Endothelial cell of umbilical vein (primary cell): ENCODE results near the gene FAM219B. TPM values are rescaled to one million over a fixed set of nuclear protein-coding genes. Genes with fewer than 3 reads are reported as not detected.

Experiments used
- BruUV-seq: library from RNA; stranded (reverse); fragments of 400-500 nt; replicated peaks from 2 replicates; lab custom pipeline; 2021; lab: Mats Ljungman, UMichigan
- CTCF ChIA-PET: fragments of 300-600, 350-600 bp; sonication (Branson Sonifier 250); formaldehyde crosslinking; loops from one replicate; lab custom pipeline; 2021; ENCODE audit warnings: antibody characterized with exemption, inconsistent platforms; lab: Charles Lee
- POLR2A ChIA-PET: fragments of 300-600, 350-600 bp; sonication (Branson Sonifier 250); formaldehyde crosslinking; loops from one replicate; lab custom pipeline; 2021; ENCODE audit warnings: antibody characterized with exemption, inconsistent platforms; lab: Charles Lee
- DNase-seq: peaks from one replicate; pipeline ENCODE4 v3.0.0-alpha.2; 2011; ENCODE audit warnings: low read depth, low spot score
- FAIRE-seq: peaks from 2 replicates; lab custom pipeline; 2011; peaks lifted over from hg19 to GRCh38; lab: Jason Lieb, UNC
- H2AFZ ChIP-seq: 2 replicates; pipeline ENCODE4 v1.6.0; 2012; ENCODE audit warnings: low read depth, low read length, control low read depth, inconsistent platforms
- H3K27ac ChIP-seq: 2 replicates; pipeline ENCODE4 v1.5.1; 2011; ENCODE audit warnings: low read depth, mild to moderate bottlenecking, control low read depth, low read length, moderate library complexity; ENCODE audit not compliant: insufficient read depth
- H3K27me3 ChIP-seq, 2 experiments: 2 replicates each; pipeline versions ENCODE4 v1.6.0 to v1.6.1; 2011; ENCODE audit warnings: low read length in 2 of 2, mixed read lengths in 1 of 2; ENCODE audit not compliant: control insufficient read depth in 2 of 2, insufficient read depth in 2 of 2
- H3K36me3 ChIP-seq, 2 experiments: 2 replicates in 1 of 2; 3 replicates in 1 of 2; pipeline ENCODE4 v1.5.1; 2011; ENCODE audit warnings: low read length in 2 of 2, mild to moderate bottlenecking in 1 of 2, moderate library complexity in 1 of 2; ENCODE audit not compliant: control insufficient read depth in 2 of 2, insufficient read depth in 2 of 2; ENCODE audit errors: extremely low read depth in 1 of 2
- H3K4me1 ChIP-seq: 3 replicates; pipeline ENCODE4 v1.5.1; 2011; ENCODE audit warnings: mild to moderate bottlenecking, low read length; ENCODE audit not compliant: control insufficient read depth, insufficient read depth; ENCODE audit errors: extremely low read depth
- H3K4me2 ChIP-seq: 2 replicates; pipeline ENCODE4 v1.6.1; 2011; ENCODE audit warnings: low read length, control low read depth, mixed read lengths; ENCODE audit not compliant: insufficient read depth
- H3K4me3 ChIP-seq, 3 experiments: fragments of 200-600 bp in 1 of 3; sonication (generic), shearing (Covaris generic) in 1 of 3; replicated peaks in 1 of 3; 2 replicates each; pipeline ENCODE4 v1.5.1; 2011 to 2016; ENCODE audit warnings: control low read depth in 3 of 3, low read length in 3 of 3, mild to moderate bottlenecking in 2 of 3, inconsistent platforms in 1 of 3, low read depth in 1 of 3, moderate library complexity in 1 of 3; ENCODE audit not compliant: insufficient read depth in 1 of 3
- H3K79me2 ChIP-seq: 2 replicates; pipeline ENCODE4 v1.6.0; 2012; ENCODE audit warnings: low read length, inconsistent platforms; ENCODE audit not compliant: control insufficient read depth, insufficient read depth
- H3K9ac ChIP-seq: replicated peaks from 2 replicates; pipeline ENCODE3; 2011; ENCODE audit warnings: low read length, control low read depth; ENCODE audit not compliant: insufficient read depth; ENCODE audit errors: extremely low read depth
- H3K9me1 ChIP-seq: replicated peaks from 3 replicates; pipeline ENCODE4 v1.6.0; 2011; ENCODE audit warnings: mild to moderate bottlenecking, low read length; ENCODE audit not compliant: control insufficient read depth, insufficient read depth; ENCODE audit errors: extremely low read depth
- H3K9me3 ChIP-seq: replicated peaks from 2 replicates; pipeline ENCODE4 v1.5.1; 2012; ENCODE audit warnings: low read length, inconsistent platforms; ENCODE audit not compliant: control insufficient read depth, insufficient read depth
- H4K20me1 ChIP-seq: replicated peaks from 2 replicates; pipeline ENCODE3; 2011; ENCODE audit warnings: mild to moderate bottlenecking, low read length; ENCODE audit not compliant: control insufficient read depth, insufficient read depth; ENCODE audit errors: extremely low read depth
- EZH2 ChIP-seq: IDR thresholded peaks from 2 replicates; pipeline ENCODE4 v1.6.1; 2012; ENCODE audit warnings: borderline replicate concordance, low read depth, mild to moderate bottlenecking, moderate library complexity, low read length, inconsistent platforms; ENCODE audit not compliant: severe bottlenecking
- FOS ChIP-seq: IDR thresholded peaks from 2 replicates; pipeline ENCODE4 v1.6.1; 2011; ENCODE audit warnings: mild to moderate bottlenecking, low read length, moderate library complexity, borderline replicate concordance; ENCODE audit not compliant: insufficient read depth
- GATA2 ChIP-seq: IDR thresholded peaks from 2 replicates; pipeline ENCODE4 v1.7.0; 2011; ENCODE audit warnings: low read depth, mild to moderate bottlenecking, moderate library complexity, mixed read lengths, low read length; ENCODE audit not compliant: insufficient read length, insufficient read depth
- JUN ChIP-seq: IDR thresholded peaks from 2 replicates; pipeline ENCODE4 v1.6.1; 2011; ENCODE audit warnings: borderline replicate concordance, low read depth; ENCODE audit not compliant: insufficient read length, insufficient read depth
- MYC ChIP-seq: IDR thresholded peaks from one replicate; pipeline ENCODE4 v1.6.1; 2011; ENCODE audit warnings: mild to moderate bottlenecking, low read depth, low read length
- POLR2A ChIP-seq: IDR thresholded peaks from 2 replicates; pipeline ENCODE4 v1.6.1; 2012; ENCODE audit warnings: low read depth, mild to moderate bottlenecking, control low read depth, low read length
- POLR2AphosphoS5 ChIP-seq: IDR thresholded peaks from 2 replicates; pipeline ENCODE4 v1.6.1; 2012; ENCODE audit warnings: low read depth, mild to moderate bottlenecking, control low read depth, low read length, moderate library complexity; ENCODE audit not compliant: insufficient read depth
- dilution Hi-C: fragments of 300-500 bp; cut with MboI; formaldehyde crosslinking; loops from one replicate; pipeline ENCODE4 v1.15.0; 2019; ENCODE audit warnings: low sequenced_read_pairs; ENCODE audit not compliant: extremely low pct_ligation_motif_present
- intact Hi-C: fragments of 100-400 bp; cut with micrococcal nuclease; formaldehyde crosslinking; loops from one replicate; pipeline ENCODE4 v1.10.0; 2022
- polyA plus RNA-seq, 4 experiments: library from polyadenylated mRNA; depleted of rRNA in 3 of 4; stranded (reverse) in 3 of 4; unstranded in 1 of 4; fragments of >200 nt; gene quantifications; 2 replicates each; pipeline versions ENCODE4 v1.2.1 to v1.2.3, GENCODE V29; 2011 to 2012; ENCODE audit warnings: missing spikeins in 1 of 4
- total RNA-seq: library from RNA; stranded (reverse); gene quantifications from 2 replicates; pipeline ENCODE4 v1.2.3, GENCODE V29; 2021
- TF ChIP-seq, protein P1 (sequence below), 2 donors: IDR thresholded peaks; 1 replicate in 1 of 2; 2 replicates in 1 of 2; pipeline ENCODE4 v1.5.1; 2011; ENCODE audit warnings: low read length in 2 of 2, mild to moderate bottlenecking in 2 of 2, moderate library complexity in 2 of 2, control low read depth in 1 of 2, inconsistent platforms in 1 of 2, low read depth in 1 of 2; ENCODE audit not compliant: insufficient read depth in 1 of 2; ENCODE audit errors: extremely low read depth in 1 of 2
- TF ChIP-seq, protein P2 (sequence below): IDR thresholded peaks from 2 replicates; pipeline ENCODE4 v1.6.1; 2011; ENCODE audit not compliant: insufficient read depth, insufficient read length

The FAM219B gene
- total and polyA plus RNA-seq, 2 donors (not counting 3 experiments of a cell fraction or from before 2014, with no cell fraction given) = 57.7 to 73.0 TPM

DNA sequence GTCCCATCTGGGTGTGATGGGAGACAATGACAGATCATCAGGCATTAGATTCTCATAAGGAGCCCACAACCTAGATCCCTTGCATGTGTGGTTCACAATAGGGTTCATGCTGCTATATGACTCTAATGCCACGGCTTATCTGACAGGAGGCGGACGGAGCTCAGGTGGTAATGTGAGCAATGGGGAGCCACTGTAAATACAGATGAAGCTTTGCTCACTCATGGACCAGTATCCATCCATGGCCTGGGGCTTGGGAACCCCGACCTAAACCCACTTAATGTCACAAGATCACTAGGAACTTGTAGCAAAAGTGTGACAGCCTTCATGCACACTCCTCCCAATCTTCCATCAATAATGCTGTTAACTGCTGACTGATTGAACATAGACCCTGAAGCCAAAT lies 2.0 kb upstream of the FAM219B start:
- TF ChIP-seq POLR2AphosphoS5 (no peak), POLR2A (no peak), GATA2 (no peak), EZH2 (no peak), FOS (no peak), JUN (no peak), MYC (no peak)
- TF ChIP-seq, protein P1, sequence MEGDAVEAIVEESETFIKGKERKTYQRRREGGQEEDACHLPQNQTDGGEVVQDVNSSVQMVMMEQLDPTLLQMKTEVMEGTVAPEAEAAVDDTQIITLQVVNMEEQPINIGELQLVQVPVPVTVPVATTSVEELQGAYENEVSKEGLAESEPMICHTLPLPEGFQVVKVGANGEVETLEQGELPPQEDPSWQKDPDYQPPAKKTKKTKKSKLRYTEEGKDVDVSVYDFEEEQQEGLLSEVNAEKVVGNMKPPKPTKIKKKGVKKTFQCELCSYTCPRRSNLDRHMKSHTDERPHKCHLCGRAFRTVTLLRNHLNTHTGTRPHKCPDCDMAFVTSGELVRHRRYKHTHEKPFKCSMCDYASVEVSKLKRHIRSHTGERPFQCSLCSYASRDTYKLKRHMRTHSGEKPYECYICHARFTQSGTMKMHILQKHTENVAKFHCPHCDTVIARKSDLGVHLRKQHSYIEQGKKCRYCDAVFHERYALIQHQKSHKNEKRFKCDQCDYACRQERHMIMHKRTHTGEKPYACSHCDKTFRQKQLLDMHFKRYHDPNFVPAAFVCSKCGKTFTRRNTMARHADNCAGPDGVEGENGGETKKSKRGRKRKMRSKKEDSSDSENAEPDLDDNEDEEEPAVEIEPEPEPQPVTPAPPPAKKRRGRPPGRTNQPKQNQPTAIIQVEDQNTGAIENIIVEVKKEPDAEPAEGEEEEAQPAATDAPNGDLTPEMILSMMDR (IDR thresholded peaks at IDR 0.05; ENCODE audit: extremely low read depth in 1 of 2, insufficient read depth in 1 of 2, low read depth in 1 of 2, low read length in 2 of 2) = no peak
- TF ChIP-seq, protein P2, sequence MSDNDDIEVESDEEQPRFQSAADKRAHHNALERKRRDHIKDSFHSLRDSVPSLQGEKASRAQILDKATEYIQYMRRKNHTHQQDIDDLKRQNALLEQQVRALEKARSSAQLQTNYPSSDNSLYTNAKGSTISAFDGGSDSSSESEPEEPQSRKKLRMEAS = no peak
- DNase-seq (no peak), FAIRE-seq (no peak)
- CTCF ChIA-PET = no interaction called here
- H3K36me3 ChIP-seq = peaks cover 3 to 9% of the 10 kb centered on the region in 2 experiments
- no peak overlapping the region for H3K9ac ChIP-seq
- POLR2A ChIA-PET = no interaction called here
- H4K20me1 ChIP-seq = no peaks in the 10 kb centered on the region
- H3K4me3 ChIP-seq = no peak overlapping the region
- peaks cover 15% of the 10 kb centered on the region for H3K79me2 ChIP-seq
- no peaks in the 10 kb centered on the region for H3K9me1 ChIP-seq
- no peaks in the 10 kb centered on the region for H3K27me3 ChIP-seq
- no peak overlapping the region for H3K27ac ChIP-seq
- H3K9me3 ChIP-seq = no peaks in the 10 kb centered on the region
- no peak overlapping the region for H2AFZ ChIP-seq
- H3K4me1 ChIP-seq = peaks cover 11% of the 10 kb centered on the region
- intact Hi-C loops = no loop called here
- no TSS peak for BruUV-seq
- dilution Hi-C loops = no loop called here
- H3K4me2 ChIP-seq = no peak overlapping the region
